Endothelial cell of umbilical vein (primary cell): ENCODE data around the gene SPPL2C. TPM values are rescaled to one million over a fixed set of nuclear protein-coding genes. Genes with fewer than 3 reads are reported as not detected.

Experiments used
- BruUV-seq: library from RNA; stranded (reverse); fragments of 400-500 nt; replicated peaks from 2 replicates; lab custom pipeline; 2021; lab: Mats Ljungman, UMichigan
- CTCF ChIA-PET: fragments of 300-600, 350-600 bp; sonication (Branson Sonifier 250); formaldehyde crosslinking; loops from one replicate; lab custom pipeline; 2021; ENCODE audit warnings: antibody characterized with exemption, inconsistent platforms; lab: Charles Lee
- POLR2A ChIA-PET: fragments of 300-600, 350-600 bp; sonication (Branson Sonifier 250); formaldehyde crosslinking; loops from one replicate; lab custom pipeline; 2021; ENCODE audit warnings: antibody characterized with exemption, inconsistent platforms; lab: Charles Lee
- DNase-seq: peaks from one replicate; pipeline ENCODE4 v3.0.0-alpha.2; 2011; ENCODE audit warnings: low read depth, low spot score
- FAIRE-seq: peaks from 2 replicates; lab custom pipeline; 2011; peaks lifted over from hg19 to GRCh38; lab: Jason Lieb, UNC
- H2AFZ ChIP-seq: 2 replicates; pipeline ENCODE4 v1.6.0; 2012; ENCODE audit warnings: low read depth, low read length, control low read depth, inconsistent platforms
- H3K27ac ChIP-seq: 2 replicates; pipeline ENCODE4 v1.5.1; 2011; ENCODE audit warnings: low read depth, mild to moderate bottlenecking, control low read depth, low read length, moderate library complexity; ENCODE audit not compliant: insufficient read depth
- H3K27me3 ChIP-seq, 2 experiments: 2 replicates each; pipeline versions ENCODE4 v1.6.0 to v1.6.1; 2011; ENCODE audit warnings: low read length in 2 of 2, mixed read lengths in 1 of 2; ENCODE audit not compliant: control insufficient read depth in 2 of 2, insufficient read depth in 2 of 2
- H3K36me3 ChIP-seq, 2 experiments: 2 replicates in 1 of 2; 3 replicates in 1 of 2; pipeline ENCODE4 v1.5.1; 2011; ENCODE audit warnings: low read length in 2 of 2, mild to moderate bottlenecking in 1 of 2, moderate library complexity in 1 of 2; ENCODE audit not compliant: control insufficient read depth in 2 of 2, insufficient read depth in 2 of 2; ENCODE audit errors: extremely low read depth in 1 of 2
- H3K4me1 ChIP-seq: 3 replicates; pipeline ENCODE4 v1.5.1; 2011; ENCODE audit warnings: mild to moderate bottlenecking, low read length; ENCODE audit not compliant: control insufficient read depth, insufficient read depth; ENCODE audit errors: extremely low read depth
- H3K4me2 ChIP-seq: 2 replicates; pipeline ENCODE4 v1.6.1; 2011; ENCODE audit warnings: low read length, control low read depth, mixed read lengths; ENCODE audit not compliant: insufficient read depth
- H3K4me3 ChIP-seq, 3 experiments: fragments of 200-600 bp in 1 of 3; sonication (generic), shearing (Covaris generic) in 1 of 3; replicated peaks in 1 of 3; 2 replicates each; pipeline ENCODE4 v1.5.1; 2011 to 2016; ENCODE audit warnings: control low read depth in 3 of 3, low read length in 3 of 3, mild to moderate bottlenecking in 2 of 3, inconsistent platforms in 1 of 3, low read depth in 1 of 3, moderate library complexity in 1 of 3; ENCODE audit not compliant: insufficient read depth in 1 of 3
- H3K79me2 ChIP-seq: 2 replicates; pipeline ENCODE4 v1.6.0; 2012; ENCODE audit warnings: low read length, inconsistent platforms; ENCODE audit not compliant: control insufficient read depth, insufficient read depth
- H3K9ac ChIP-seq: replicated peaks from 2 replicates; pipeline ENCODE3; 2011; ENCODE audit warnings: low read length, control low read depth; ENCODE audit not compliant: insufficient read depth; ENCODE audit errors: extremely low read depth
- H3K9me1 ChIP-seq: replicated peaks from 3 replicates; pipeline ENCODE4 v1.6.0; 2011; ENCODE audit warnings: mild to moderate bottlenecking, low read length; ENCODE audit not compliant: control insufficient read depth, insufficient read depth; ENCODE audit errors: extremely low read depth
- H3K9me3 ChIP-seq: replicated peaks from 2 replicates; pipeline ENCODE4 v1.5.1; 2012; ENCODE audit warnings: low read length, inconsistent platforms; ENCODE audit not compliant: control insufficient read depth, insufficient read depth
- H4K20me1 ChIP-seq: replicated peaks from 2 replicates; pipeline ENCODE3; 2011; ENCODE audit warnings: mild to moderate bottlenecking, low read length; ENCODE audit not compliant: control insufficient read depth, insufficient read depth; ENCODE audit errors: extremely low read depth
- EZH2 ChIP-seq: IDR thresholded peaks from 2 replicates; pipeline ENCODE4 v1.6.1; 2012; ENCODE audit warnings: borderline replicate concordance, low read depth, mild to moderate bottlenecking, moderate library complexity, low read length, inconsistent platforms; ENCODE audit not compliant: severe bottlenecking
- FOS ChIP-seq: IDR thresholded peaks from 2 replicates; pipeline ENCODE4 v1.6.1; 2011; ENCODE audit warnings: mild to moderate bottlenecking, low read length, moderate library complexity, borderline replicate concordance; ENCODE audit not compliant: insufficient read depth
- GATA2 ChIP-seq: IDR thresholded peaks from 2 replicates; pipeline ENCODE4 v1.7.0; 2011; ENCODE audit warnings: low read depth, mild to moderate bottlenecking, moderate library complexity, mixed read lengths, low read length; ENCODE audit not compliant: insufficient read length, insufficient read depth
- JUN ChIP-seq: IDR thresholded peaks from 2 replicates; pipeline ENCODE4 v1.6.1; 2011; ENCODE audit warnings: borderline replicate concordance, low read depth; ENCODE audit not compliant: insufficient read length, insufficient read depth
- MYC ChIP-seq: IDR thresholded peaks from one replicate; pipeline ENCODE4 v1.6.1; 2011; ENCODE audit warnings: mild to moderate bottlenecking, low read depth, low read length
- POLR2A ChIP-seq: IDR thresholded peaks from 2 replicates; pipeline ENCODE4 v1.6.1; 2012; ENCODE audit warnings: low read depth, mild to moderate bottlenecking, control low read depth, low read length
- POLR2AphosphoS5 ChIP-seq: IDR thresholded peaks from 2 replicates; pipeline ENCODE4 v1.6.1; 2012; ENCODE audit warnings: low read depth, mild to moderate bottlenecking, control low read depth, low read length, moderate library complexity; ENCODE audit not compliant: insufficient read depth
- dilution Hi-C: fragments of 300-500 bp; cut with MboI; formaldehyde crosslinking; loops from one replicate; pipeline ENCODE4 v1.15.0; 2019; ENCODE audit warnings: low sequenced_read_pairs; ENCODE audit not compliant: extremely low pct_ligation_motif_present
- intact Hi-C: fragments of 100-400 bp; cut with micrococcal nuclease; formaldehyde crosslinking; loops from one replicate; pipeline ENCODE4 v1.10.0; 2022
- polyA plus RNA-seq, 4 experiments: library from polyadenylated mRNA; depleted of rRNA in 3 of 4; stranded (reverse) in 3 of 4; unstranded in 1 of 4; fragments of >200 nt; gene quantifications; 2 replicates each; pipeline versions ENCODE4 v1.2.1 to v1.2.3, GENCODE V29; 2011 to 2012; ENCODE audit warnings: missing spikeins in 1 of 4
- total RNA-seq: library from RNA; stranded (reverse); gene quantifications from 2 replicates; pipeline ENCODE4 v1.2.3, GENCODE V29; 2021
- TF ChIP-seq, protein P1 (sequence below): IDR thresholded peaks from 2 replicates; pipeline ENCODE4 v1.6.1; 2011; ENCODE audit not compliant: insufficient read depth, insufficient read length
- TF ChIP-seq, protein P2 (sequence below), 2 donors: IDR thresholded peaks; 1 replicate in 1 of 2; 2 replicates in 1 of 2; pipeline ENCODE4 v1.5.1; 2011; ENCODE audit warnings: low read length in 2 of 2, mild to moderate bottlenecking in 2 of 2, moderate library complexity in 2 of 2, control low read depth in 1 of 2, inconsistent platforms in 1 of 2, low read depth in 1 of 2; ENCODE audit not compliant: insufficient read depth in 1 of 2; ENCODE audit errors: extremely low read depth in 1 of 2

Gene SPPL2C
- total and polyA plus RNA-seq, 2 donors (not counting 3 experiments of a cell fraction or from before 2014, with no cell fraction given) = not detected

DNA sequence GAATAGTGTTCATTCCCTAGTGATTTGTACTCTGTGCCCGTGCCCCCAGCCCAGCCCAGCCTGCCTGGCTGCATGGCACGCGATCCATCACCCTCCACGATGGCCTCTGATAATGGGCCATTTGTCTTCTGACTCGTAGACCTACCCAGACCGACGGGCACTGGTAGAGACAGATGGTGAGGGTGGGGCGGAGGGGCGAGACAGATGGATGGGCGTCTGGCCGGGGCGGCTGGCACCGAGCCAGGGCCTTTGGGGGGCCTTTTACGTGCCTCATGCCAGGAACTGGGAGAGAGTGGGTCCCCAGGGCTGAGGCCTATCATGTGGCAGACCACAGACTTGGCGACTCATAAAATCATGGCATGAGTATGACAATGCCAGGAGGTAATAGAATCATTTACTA lies 35.2 kb upstream of the SPPL2C start:
- CTCF ChIA-PET = interaction anchor here (1.0 to 2.0 kb wide), 3 partner anchors 23 to 169 kb away, joined by 3 to 4 read pairs (median 3); no protein-coding TSS in a partner anchor
- Histone ChIP-seq H3K9me3 (no peaks in the 10 kb centered on the region), H3K79me2 (no peaks in the 10 kb centered on the region), H3K4me2 (no peak overlapping the region), H3K9me1 (no peaks in the 10 kb centered on the region), H3K4me3 (no peak overlapping the region), H3K27ac (no peak overlapping the region), H3K27me3 (no peaks in the 10 kb centered on the region), H3K4me1 (no peaks in the 10 kb centered on the region), H3K36me3 (no peaks in the 10 kb centered on the region), H4K20me1 (no peaks in the 10 kb centered on the region), H2AFZ (no peak overlapping the region), H3K9ac (no peak overlapping the region)
- no peak for DNase-seq
- no peak for FAIRE-seq
- POLR2A ChIA-PET = no interaction called here
- dilution Hi-C loops (no loop called here), intact Hi-C loops (no loop called here)
- no peak for TF ChIP-seq JUN
- TF ChIP-seq EZH2 = no peak
- TF ChIP-seq FOS = no peak
- no peak for TF ChIP-seq POLR2A
- TF ChIP-seq, protein P1, sequence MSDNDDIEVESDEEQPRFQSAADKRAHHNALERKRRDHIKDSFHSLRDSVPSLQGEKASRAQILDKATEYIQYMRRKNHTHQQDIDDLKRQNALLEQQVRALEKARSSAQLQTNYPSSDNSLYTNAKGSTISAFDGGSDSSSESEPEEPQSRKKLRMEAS = no peak
- TF ChIP-seq MYC = no peak
- no peak for TF ChIP-seq GATA2
- TF ChIP-seq, protein P2, sequence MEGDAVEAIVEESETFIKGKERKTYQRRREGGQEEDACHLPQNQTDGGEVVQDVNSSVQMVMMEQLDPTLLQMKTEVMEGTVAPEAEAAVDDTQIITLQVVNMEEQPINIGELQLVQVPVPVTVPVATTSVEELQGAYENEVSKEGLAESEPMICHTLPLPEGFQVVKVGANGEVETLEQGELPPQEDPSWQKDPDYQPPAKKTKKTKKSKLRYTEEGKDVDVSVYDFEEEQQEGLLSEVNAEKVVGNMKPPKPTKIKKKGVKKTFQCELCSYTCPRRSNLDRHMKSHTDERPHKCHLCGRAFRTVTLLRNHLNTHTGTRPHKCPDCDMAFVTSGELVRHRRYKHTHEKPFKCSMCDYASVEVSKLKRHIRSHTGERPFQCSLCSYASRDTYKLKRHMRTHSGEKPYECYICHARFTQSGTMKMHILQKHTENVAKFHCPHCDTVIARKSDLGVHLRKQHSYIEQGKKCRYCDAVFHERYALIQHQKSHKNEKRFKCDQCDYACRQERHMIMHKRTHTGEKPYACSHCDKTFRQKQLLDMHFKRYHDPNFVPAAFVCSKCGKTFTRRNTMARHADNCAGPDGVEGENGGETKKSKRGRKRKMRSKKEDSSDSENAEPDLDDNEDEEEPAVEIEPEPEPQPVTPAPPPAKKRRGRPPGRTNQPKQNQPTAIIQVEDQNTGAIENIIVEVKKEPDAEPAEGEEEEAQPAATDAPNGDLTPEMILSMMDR (IDR thresholded peaks at IDR 0.05; ENCODE audit: extremely low read depth in 1 of 2, insufficient read depth in 1 of 2, low read depth in 1 of 2, low read length in 2 of 2) = no peak
- no peak for TF ChIP-seq POLR2AphosphoS5
- no TSS peak for BruUV-seq
